HepG2 (cell line): ENCODE measurements around the gene KIF26B. TPM values are rescaled to one million over a fixed set of nuclear protein-coding genes. Genes with fewer than 3 reads are reported as not detected.

Experiments used
- HDAC6 ChIP-seq: fragments of 200-600 bp; sonication (generic); IDR thresholded peaks from 2 replicates; pipeline ENCODE4 v1.7.0; 2017; ENCODE audit warnings: mild to moderate bottlenecking, antibody characterized with exemption, low read length, low read depth
- ZNF605 ChIP-seq: sonication (generic); formaldehyde crosslinking; IDR thresholded peaks from 2 replicates; pipeline ENCODE4 v1.8.0; 2022; ENCODE audit warnings: mild to moderate bottlenecking, missing genetic modification reagents
- ZNF761 ChIP-seq: sonication (generic); formaldehyde crosslinking; conservative IDR thresholded peaks from 2 replicates; pipeline ENCODE4 v1.4.0; 2020; ENCODE audit warnings: mild to moderate bottlenecking, missing genetic modification reagents
- polyA plus RNA-seq, 8 experiments: library from polyadenylated mRNA; depleted of rRNA in 3 of 8; stranded (reverse) in 7 of 8; unstranded in 1 of 8; fragments of >200 nt; fragmentation: Illumina TruSeq in 4 of 8; extraction: Trizol in 4 of 8; gene quantifications; 2 replicates each; pipeline versions ENCODE4 v1.2.1 to v1.2.3, GENCODE V29; 2011 to 2016; ENCODE audit warnings: low read depth in 4 of 8, missing spikeins in 1 of 8, mixed read lengths in 1 of 8; ENCODE audit not compliant: insufficient read depth in 1 of 8
- total RNA-seq, 5 experiments: library from RNA; depleted of rRNA; stranded (reverse); fragments of >200 nt; fragmentation: Illumina TruSeq; extraction: Trizol; gene quantifications; 2 replicates each; pipeline ENCODE4 v1.2.3, GENCODE V29; 2016; ENCODE audit warnings: low read depth in 1 of 5
- TF ChIP-seq, protein P1 (sequence below): sonication (generic); formaldehyde crosslinking; IDR thresholded peaks from 2 replicates; pipeline ENCODE4 v1.5.1; 2020; ENCODE audit warnings: mild to moderate bottlenecking, missing genetic modification reagents, moderate library complexity
- TF ChIP-seq, protein P2 (sequence below): sonication (generic); formaldehyde crosslinking; IDR thresholded peaks from 2 replicates; pipeline ENCODE4 v1.4.0; 2020; ENCODE audit warnings: mild to moderate bottlenecking, missing genetic modification reagents
- TF ChIP-seq, protein P3 (sequence below): sonication (generic); formaldehyde crosslinking; IDR thresholded peaks from 2 replicates; pipeline ENCODE4 v1.4.0; 2020; ENCODE audit warnings: missing genetic modification reagents

Gene KIF26B
- total and polyA plus RNA-seq, 2 of the 13 experiments (the other 11 are each of a cell fraction or from before 2014, with no cell fraction given), result 0.08 to 0.09 TPM

DNA sequence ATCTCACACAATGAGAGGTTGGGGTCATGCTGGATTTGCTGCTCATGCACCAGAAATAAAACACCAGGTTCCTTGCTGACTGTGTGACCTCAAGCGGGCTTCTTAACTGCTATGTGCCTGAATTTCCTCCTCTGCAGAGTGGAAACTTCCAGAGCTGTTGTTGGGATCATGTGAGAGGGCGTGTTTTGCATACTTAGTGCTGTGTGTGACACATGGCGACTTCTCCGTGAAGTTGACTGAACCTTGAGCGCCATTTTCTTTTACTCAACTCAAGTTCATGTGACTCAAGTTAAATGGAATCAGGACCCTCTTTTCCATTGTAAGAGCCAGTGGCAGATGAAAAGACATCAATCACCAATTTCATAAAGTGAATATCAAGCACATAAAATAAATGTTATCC is 224.0 kb downstream of the KIF26B start (continued):
- TF ChIP-seq, protein P1, sequence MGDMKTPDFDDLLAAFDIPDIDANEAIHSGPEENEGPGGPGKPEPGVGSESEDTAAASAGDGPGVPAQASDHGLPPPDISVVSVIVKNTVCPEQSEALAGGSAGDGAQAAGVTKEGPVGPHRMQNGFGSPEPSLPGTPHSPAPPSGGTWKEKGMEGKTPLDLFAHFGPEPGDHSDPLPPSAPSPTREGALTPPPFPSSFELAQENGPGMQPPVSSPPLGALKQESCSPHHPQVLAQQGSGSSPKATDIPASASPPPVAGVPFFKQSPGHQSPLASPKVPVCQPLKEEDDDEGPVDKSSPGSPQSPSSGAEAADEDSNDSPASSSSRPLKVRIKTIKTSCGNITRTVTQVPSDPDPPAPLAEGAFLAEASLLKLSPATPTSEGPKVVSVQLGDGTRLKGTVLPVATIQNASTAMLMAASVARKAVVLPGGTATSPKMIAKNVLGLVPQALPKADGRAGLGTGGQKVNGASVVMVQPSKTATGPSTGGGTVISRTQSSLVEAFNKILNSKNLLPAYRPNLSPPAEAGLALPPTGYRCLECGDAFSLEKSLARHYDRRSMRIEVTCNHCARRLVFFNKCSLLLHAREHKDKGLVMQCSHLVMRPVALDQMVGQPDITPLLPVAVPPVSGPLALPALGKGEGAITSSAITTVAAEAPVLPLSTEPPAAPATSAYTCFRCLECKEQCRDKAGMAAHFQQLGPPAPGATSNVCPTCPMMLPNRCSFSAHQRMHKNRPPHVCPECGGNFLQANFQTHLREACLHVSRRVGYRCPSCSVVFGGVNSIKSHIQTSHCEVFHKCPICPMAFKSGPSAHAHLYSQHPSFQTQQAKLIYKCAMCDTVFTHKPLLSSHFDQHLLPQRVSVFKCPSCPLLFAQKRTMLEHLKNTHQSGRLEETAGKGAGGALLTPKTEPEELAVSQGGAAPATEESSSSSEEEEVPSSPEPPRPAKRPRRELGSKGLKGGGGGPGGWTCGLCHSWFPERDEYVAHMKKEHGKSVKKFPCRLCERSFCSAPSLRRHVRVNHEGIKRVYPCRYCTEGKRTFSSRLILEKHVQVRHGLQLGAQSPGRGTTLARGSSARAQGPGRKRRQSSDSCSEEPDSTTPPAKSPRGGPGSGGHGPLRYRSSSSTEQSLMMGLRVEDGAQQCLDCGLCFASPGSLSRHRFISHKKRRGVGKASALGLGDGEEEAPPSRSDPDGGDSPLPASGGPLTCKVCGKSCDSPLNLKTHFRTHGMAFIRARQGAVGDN (CRISPR knock-in tag), result no peak
- TF ChIP-seq, protein P2, sequence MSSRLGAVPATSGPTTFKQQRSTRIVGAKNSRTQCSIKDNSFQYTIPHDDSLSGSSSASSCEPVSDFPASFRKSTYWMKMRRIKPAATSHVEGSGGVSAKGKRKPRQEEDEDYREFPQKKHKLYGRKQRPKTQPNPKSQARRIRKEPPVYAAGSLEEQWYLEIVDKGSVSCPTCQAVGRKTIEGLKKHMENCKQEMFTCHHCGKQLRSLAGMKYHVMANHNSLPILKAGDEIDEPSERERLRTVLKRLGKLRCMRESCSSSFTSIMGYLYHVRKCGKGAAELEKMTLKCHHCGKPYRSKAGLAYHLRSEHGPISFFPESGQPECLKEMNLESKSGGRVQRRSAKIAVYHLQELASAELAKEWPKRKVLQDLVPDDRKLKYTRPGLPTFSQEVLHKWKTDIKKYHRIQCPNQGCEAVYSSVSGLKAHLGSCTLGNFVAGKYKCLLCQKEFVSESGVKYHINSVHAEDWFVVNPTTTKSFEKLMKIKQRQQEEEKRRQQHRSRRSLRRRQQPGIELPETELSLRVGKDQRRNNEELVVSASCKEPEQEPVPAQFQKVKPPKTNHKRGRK (CRISPR knock-in tag), result no peak
- TF ChIP-seq HDAC6, result no peak
- TF ChIP-seq ZNF605 (CRISPR knock-in tag), result no peak
- no peak for TF ChIP-seq ZNF761 (CRISPR knock-in tag)
- TF ChIP-seq, protein P3, sequence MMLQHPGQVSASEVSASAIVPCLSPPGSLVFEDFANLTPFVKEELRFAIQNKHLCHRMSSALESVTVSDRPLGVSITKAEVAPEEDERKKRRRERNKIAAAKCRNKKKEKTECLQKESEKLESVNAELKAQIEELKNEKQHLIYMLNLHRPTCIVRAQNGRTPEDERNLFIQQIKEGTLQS (CRISPR knock-in tag), result no peak
